Measurements from ENCODE around the gene SLC22A4.

DNA sequence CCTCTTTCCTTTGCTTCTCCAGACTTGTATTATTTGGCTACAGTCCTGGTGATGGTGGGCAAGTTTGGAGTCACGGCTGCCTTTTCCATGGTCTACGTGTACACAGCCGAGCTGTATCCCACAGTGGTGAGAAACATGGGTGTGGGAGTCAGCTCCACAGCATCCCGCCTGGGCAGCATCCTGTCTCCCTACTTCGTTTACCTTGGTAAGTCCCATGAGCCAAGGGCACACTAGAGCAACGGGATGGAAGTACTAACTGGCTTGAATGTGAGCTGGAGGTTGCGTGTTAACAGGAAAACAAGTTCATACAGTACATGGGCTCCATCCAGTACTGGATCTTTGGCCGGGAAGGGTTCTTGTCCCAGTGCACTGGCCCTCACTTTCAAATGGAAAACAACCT, 98.2 kb downstream of the SLC22A4 start:
- TF ChIP-seq JUND (IDR thresholded peaks at IDR 0.05; ENCODE audit: low read length) (no peak), RBBP5 (IDR thresholded peaks at IDR 0.05; ENCODE audit: borderline replicate concordance, low read depth, low read length) (no peak), GTF2F1 (IDR thresholded peaks at IDR 0.05; ENCODE audit: borderline replicate concordance, low read depth, low read length) (no peak), YY1 (IDR thresholded peaks at IDR 0.05; ENCODE audit: low read depth, low read length) (no peak), KDM1A (IDR thresholded peaks at IDR 0.05; ENCODE audit: borderline replicate concordance, low read length) (no peak), EZH2 (IDR thresholded peaks at IDR 0.05; ENCODE audit: low read depth, low read length, severe bottlenecking) (no peak), CBX5 (IDR thresholded peaks at IDR 0.05; ENCODE audit: low read depth, low read length) (no peak), POLR2AphosphoS5 (IDR thresholded peaks at IDR 0.05; ENCODE audit: low read depth, low read length) (no peak), POLR2A (IDR thresholded peaks at IDR 0.05; ENCODE audit: control extremely low read depth in 1 of 2, low read depth in 2 of 2, low read length in 2 of 2) (no peak)
- TF ChIP-seq, protein P1, sequence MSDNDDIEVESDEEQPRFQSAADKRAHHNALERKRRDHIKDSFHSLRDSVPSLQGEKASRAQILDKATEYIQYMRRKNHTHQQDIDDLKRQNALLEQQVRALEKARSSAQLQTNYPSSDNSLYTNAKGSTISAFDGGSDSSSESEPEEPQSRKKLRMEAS (IDR thresholded peaks at IDR 0.05): no peak
- TF ChIP-seq, protein P2, sequence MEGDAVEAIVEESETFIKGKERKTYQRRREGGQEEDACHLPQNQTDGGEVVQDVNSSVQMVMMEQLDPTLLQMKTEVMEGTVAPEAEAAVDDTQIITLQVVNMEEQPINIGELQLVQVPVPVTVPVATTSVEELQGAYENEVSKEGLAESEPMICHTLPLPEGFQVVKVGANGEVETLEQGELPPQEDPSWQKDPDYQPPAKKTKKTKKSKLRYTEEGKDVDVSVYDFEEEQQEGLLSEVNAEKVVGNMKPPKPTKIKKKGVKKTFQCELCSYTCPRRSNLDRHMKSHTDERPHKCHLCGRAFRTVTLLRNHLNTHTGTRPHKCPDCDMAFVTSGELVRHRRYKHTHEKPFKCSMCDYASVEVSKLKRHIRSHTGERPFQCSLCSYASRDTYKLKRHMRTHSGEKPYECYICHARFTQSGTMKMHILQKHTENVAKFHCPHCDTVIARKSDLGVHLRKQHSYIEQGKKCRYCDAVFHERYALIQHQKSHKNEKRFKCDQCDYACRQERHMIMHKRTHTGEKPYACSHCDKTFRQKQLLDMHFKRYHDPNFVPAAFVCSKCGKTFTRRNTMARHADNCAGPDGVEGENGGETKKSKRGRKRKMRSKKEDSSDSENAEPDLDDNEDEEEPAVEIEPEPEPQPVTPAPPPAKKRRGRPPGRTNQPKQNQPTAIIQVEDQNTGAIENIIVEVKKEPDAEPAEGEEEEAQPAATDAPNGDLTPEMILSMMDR (IDR thresholded peaks at IDR 0.05; ENCODE audit: control extremely low read depth in 1 of 3, insufficient read depth in 1 of 3, low read depth in 1 of 3, low read length in 3 of 3): no peak

Measured in H1 (cell line).